ENCODE results near the gene COMTD1. TPM values are rescaled to one million over a fixed set of nuclear protein-coding genes. Genes with fewer than 3 reads are reported as not detected.
A peak's percentile ranks its signal among the peaks of the same experiment; 100 is the strongest.

The COMTD1 gene
- 4.2 TPM for total RNA-seq

- Histone ChIP-seq H3K9ac (ENCODE audit: low read depth in 1 of 3, low read length in 3 of 3) (peak within 1 kb of the TSS; percentile 74 to 88 (median 82)), H3K9me3 (ENCODE audit: control insufficient read depth in 3 of 3, low read length in 3 of 3) (no peaks in the 10 kb centered on the region), H3K36me3 (ENCODE audit: control insufficient read depth in 3 of 3, insufficient read depth in 3 of 3, low read length in 3 of 3) (peaks cover 11 to 16% (median 13%) of the 10 kb centered on the region in 3 donors), H3K27ac (ENCODE audit: low read depth, low read length) (peak within 1 kb of the TSS; percentile 66), H3K27me3 (ENCODE audit: control insufficient read depth in 3 of 3, insufficient read depth in 3 of 3, low read length in 3 of 3) (no peaks in the 10 kb centered on the region), H3K4me1 (ENCODE audit: control insufficient read depth in 3 of 3, insufficient read depth in 3 of 3, low read length in 3 of 3) (peaks cover 15 to 24% (median 21%) of the 10 kb centered on the region in 3 donors), H3K4me3 (ENCODE audit: low read length in 3 of 3) (peak within 1 kb of the TSS; percentile 77 to 82 (median 81))
Observed at GRCh38 chr10:75235375-75236177, at the start of gene COMTD1. TSS of gene COMTD1 (minus strand) at chr10:75235957. CDS start at chr10:75235928, 29 bp downstream.

DNA sequence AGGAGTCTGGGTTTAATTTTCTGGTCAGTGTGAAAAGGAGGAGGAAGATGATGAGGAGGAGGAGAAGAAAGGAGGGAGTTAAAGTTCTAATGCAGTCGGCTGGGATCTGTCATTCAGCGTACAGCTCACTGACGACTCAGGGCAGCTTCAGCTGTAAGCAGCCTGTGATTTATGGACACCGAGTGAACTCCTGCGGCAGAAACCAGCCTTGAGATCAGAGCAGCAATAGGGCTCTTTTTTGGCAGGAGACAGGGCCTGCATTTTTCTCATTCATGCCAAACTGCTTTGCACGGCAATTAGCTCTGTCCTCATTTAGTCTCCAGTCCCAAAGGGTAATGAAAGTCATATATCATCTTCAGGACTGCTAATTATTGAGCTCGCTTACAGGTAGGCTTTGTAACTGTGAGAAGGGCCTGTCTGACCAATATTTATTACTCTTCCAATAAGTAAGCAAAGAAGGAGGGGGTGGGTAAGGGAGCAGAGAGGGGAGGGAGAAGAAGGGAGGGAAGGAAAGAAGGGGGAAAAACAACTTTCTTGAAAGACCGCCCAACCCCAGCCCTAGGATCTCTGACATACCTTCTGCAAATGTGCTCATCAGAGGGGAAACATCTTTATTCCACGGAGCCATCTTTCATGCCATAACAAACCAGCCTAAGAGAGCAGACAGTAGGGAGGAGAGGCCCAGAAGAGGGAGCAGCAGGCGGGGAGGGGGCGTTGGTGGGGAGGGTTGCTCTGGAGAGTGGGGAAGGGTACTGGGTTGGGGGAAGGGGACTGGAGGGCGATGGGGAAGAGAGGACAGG lies 48.1 kb upstream of the COMTD1 start:
- Histone ChIP-seq H3K27me3 (ENCODE audit: control insufficient read depth in 3 of 3, insufficient read depth in 3 of 3, low read length in 3 of 3) (peaks cover 0 to 3% (median 3%) of the 10 kb centered on the region in 3 donors), H3K9ac (ENCODE audit: low read depth in 1 of 3, low read length in 3 of 3) (peak overlapping the region in 2 of 3 donors; percentile 45), H3K27ac (ENCODE audit: low read depth, low read length) (peak overlapping the region; percentile 7), H3K4me1 (ENCODE audit: control insufficient read depth in 3 of 3, insufficient read depth in 3 of 3, low read length in 3 of 3) (peaks cover 0 to 10% (median 8%) of the 10 kb centered on the region in 3 donors), H3K36me3 (ENCODE audit: control insufficient read depth in 3 of 3, insufficient read depth in 3 of 3, low read length in 3 of 3) (no peaks in the 10 kb centered on the region), H3K4me3 (ENCODE audit: low read length in 3 of 3) (peak overlapping the region in 2 of 3 donors; percentile 14 to 33), H3K9me3 (ENCODE audit: control insufficient read depth in 3 of 3, low read length in 3 of 3) (no peaks in the 10 kb centered on the region)

GRCh38 chr10:75283078-75283670 lies 47.4 kb upstream of the COMTD1 start:
- H3K9me3 ChIP-seq (ENCODE audit: control insufficient read depth in 3 of 3, low read length in 3 of 3): no peaks in the 10 kb centered on the region
- peak overlapping the region in 2 of 3 donors; percentile 45 for H3K9ac ChIP-seq (ENCODE audit: low read depth in 1 of 3, low read length in 3 of 3)
- H3K36me3 ChIP-seq (ENCODE audit: control insufficient read depth in 3 of 3, insufficient read depth in 3 of 3, low read length in 3 of 3): no peaks in the 10 kb centered on the region
- no peak overlapping the region for H3K27ac ChIP-seq (ENCODE audit: low read depth, low read length)
- peak overlapping the region; percentile 14 to 41 (median 33) for H3K4me3 ChIP-seq (ENCODE audit: low read length in 3 of 3)
- H3K4me1 ChIP-seq (ENCODE audit: control insufficient read depth in 3 of 3, insufficient read depth in 3 of 3, low read length in 3 of 3): peaks cover 0 to 10% (median 8%) of the 10 kb centered on the region in 3 donors
- peaks cover 0 to 3% (median 3%) of the 10 kb centered on the region in 3 donors for H3K27me3 ChIP-seq (ENCODE audit: control insufficient read depth in 3 of 3, insufficient read depth in 3 of 3, low read length in 3 of 3)

DNA sequence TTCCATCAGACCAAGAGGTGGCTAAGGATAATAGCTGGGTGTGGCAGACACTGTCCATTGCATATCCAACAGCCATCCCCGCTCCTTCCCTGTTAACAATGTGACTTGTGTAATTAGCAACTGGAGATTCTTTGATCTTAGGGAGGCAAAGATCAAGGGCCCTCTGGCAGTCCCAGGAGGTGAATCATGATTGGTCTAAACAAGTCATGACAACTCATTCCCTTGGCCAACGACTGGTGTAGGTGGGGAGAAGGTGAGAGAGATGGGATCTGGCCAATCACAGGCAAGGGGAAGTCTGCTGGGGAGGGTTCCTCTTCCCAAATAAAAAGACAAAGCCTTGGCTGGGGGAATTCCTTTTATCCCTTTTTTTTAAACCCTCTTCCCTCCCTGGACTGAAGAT lies 46.2 kb upstream of the COMTD1 start:
- H3K36me3 ChIP-seq (ENCODE audit: control insufficient read depth in 3 of 3, insufficient read depth in 3 of 3, low read length in 3 of 3): no peaks in the 10 kb centered on the region
- peaks cover 0 to 10% (median 8%) of the 10 kb centered on the region in 3 donors for H3K4me1 ChIP-seq (ENCODE audit: control insufficient read depth in 3 of 3, insufficient read depth in 3 of 3, low read length in 3 of 3)
- peaks cover 0 to 3% (median 3%) of the 10 kb centered on the region in 3 donors for H3K27me3 ChIP-seq (ENCODE audit: control insufficient read depth in 3 of 3, insufficient read depth in 3 of 3, low read length in 3 of 3)
- no peak overlapping the region for H3K27ac ChIP-seq (ENCODE audit: low read depth, low read length)
- H3K9ac ChIP-seq (ENCODE audit: low read depth in 1 of 3, low read length in 3 of 3): no peak overlapping the region
- H3K4me3 ChIP-seq (ENCODE audit: low read length in 3 of 3): no peak overlapping the region
- H3K9me3 ChIP-seq (ENCODE audit: control insufficient read depth in 3 of 3, low read length in 3 of 3): no peaks in the 10 kb centered on the region

DNA sequence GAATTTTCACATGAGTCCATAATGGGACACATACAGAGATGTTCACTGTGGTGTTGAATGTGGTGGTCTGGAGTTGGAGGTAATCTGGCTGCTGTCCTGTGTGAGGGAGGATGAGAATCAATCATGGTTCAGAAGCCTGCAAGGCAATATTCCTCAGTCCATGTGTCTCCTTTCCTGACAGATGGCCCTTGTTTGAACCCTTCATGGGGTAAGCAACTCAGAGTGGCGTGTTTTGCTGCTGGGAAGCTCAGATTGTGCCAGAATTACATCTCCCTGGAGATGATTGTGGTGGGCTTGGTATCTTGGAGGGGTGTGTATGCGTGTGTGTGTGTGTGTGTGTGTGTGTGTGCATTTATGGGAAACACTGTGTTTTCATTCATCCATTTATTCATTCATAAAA lies 44.5 kb upstream of the COMTD1 start:
- Histone ChIP-seq H3K27me3 (ENCODE audit: control insufficient read depth in 3 of 3, insufficient read depth in 3 of 3, low read length in 3 of 3) (peaks cover 0 to 3% (median 3%) of the 10 kb centered on the region in 3 donors), H3K9ac (ENCODE audit: low read depth in 1 of 3, low read length in 3 of 3) (no peak overlapping the region), H3K4me3 (ENCODE audit: low read length in 3 of 3) (no peak overlapping the region), H3K36me3 (ENCODE audit: control insufficient read depth in 3 of 3, insufficient read depth in 3 of 3, low read length in 3 of 3) (no peaks in the 10 kb centered on the region), H3K9me3 (ENCODE audit: control insufficient read depth in 3 of 3, low read length in 3 of 3) (no peaks in the 10 kb centered on the region), H3K27ac (ENCODE audit: low read depth, low read length) (no peak overlapping the region), H3K4me1 (ENCODE audit: control insufficient read depth in 3 of 3, insufficient read depth in 3 of 3, low read length in 3 of 3) (peaks cover 5 to 10% (median 8%) of the 10 kb centered on the region in 3 donors)

DNA sequence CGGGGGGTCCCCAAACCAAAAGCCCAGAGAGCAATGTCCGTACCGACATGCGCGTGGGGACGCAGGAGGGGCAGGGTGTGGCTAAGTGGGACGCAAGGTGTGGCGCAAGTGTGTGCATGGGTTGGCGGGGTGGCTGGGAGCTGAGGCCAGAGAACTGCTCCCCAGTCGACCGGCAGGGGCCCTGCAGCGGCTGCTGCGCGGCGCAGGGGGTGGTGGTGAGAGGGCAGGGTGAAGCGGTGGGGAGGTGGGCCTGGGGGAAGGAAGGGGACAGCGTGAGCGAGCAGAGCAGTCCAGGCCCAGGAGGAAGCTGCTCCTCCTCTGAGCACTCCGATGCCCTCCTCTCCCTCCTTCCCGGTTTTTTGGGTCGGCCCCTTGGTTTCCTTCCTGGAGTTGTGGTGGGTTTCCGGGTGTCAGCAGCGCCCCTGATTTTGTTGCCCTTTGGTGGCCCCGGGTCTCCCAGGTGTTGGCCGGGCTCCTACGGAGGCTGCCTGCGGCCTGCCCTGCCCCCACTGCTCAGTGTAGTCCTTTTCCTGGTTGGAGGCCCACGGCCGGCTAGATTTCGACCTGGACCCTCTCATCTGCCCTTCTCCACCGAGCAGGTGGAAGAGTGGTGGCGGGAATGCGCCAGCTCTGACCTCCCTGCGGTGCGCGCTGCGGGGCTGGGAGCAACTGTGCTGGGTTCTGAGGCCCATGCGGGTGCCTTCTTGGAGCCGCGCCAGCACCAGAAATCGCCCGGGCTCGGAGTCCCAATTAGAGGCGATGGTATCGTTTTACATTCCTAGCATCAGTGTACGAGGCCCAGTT lies 40.5 kb upstream of the COMTD1 start:
- no peak overlapping the region for H3K4me3 ChIP-seq (ENCODE audit: low read length in 3 of 3)
- no peaks in the 10 kb centered on the region for H3K9me3 ChIP-seq (ENCODE audit: control insufficient read depth in 3 of 3, low read length in 3 of 3)
- H3K4me1 ChIP-seq (ENCODE audit: control insufficient read depth in 3 of 3, insufficient read depth in 3 of 3, low read length in 3 of 3): peaks cover 0 to 5% (median 0%) of the 10 kb centered on the region in 3 donors
- H3K27me3 ChIP-seq (ENCODE audit: control insufficient read depth in 3 of 3, insufficient read depth in 3 of 3, low read length in 3 of 3): peaks cover 0 to 3% (median 0%) of the 10 kb centered on the region in 3 donors
- no peak overlapping the region for H3K27ac ChIP-seq (ENCODE audit: low read depth, low read length)
- no peak overlapping the region for H3K9ac ChIP-seq (ENCODE audit: low read depth in 1 of 3, low read length in 3 of 3)
- H3K36me3 ChIP-seq (ENCODE audit: control insufficient read depth in 3 of 3, insufficient read depth in 3 of 3, low read length in 3 of 3): no peaks in the 10 kb centered on the region

DNA sequence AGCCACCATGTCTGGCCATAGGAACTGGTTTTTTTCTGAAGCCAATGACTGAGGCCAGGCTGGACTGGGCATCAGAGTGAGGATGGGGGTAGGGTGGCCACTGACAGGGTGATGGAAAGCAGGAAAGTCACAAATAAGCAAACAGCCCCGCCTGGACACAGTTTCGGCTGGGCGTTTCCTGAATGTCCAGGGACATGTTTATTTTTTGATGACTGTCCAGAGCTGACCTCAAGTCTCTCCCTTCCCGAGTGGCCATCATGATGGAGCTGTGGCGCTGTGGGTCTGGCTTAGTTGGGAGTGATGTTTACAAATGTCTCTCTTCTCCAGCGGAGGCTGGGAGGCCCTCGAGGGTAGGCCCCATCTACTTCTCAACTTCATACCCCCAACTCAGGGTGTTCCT lies 37.1 kb upstream of the COMTD1 start:
- H3K4me3 ChIP-seq (ENCODE audit: low read length in 3 of 3): no peak overlapping the region
- peaks cover 0 to 5% (median 0%) of the 10 kb centered on the region in 3 donors for H3K4me1 ChIP-seq (ENCODE audit: control insufficient read depth in 3 of 3, insufficient read depth in 3 of 3, low read length in 3 of 3)
- H3K9ac ChIP-seq (ENCODE audit: low read depth in 1 of 3, low read length in 3 of 3): no peak overlapping the region
- no peaks in the 10 kb centered on the region for H3K36me3 ChIP-seq (ENCODE audit: control insufficient read depth in 3 of 3, insufficient read depth in 3 of 3, low read length in 3 of 3)
- H3K27ac ChIP-seq (ENCODE audit: low read depth, low read length): no peak overlapping the region
- H3K9me3 ChIP-seq (ENCODE audit: control insufficient read depth in 3 of 3, low read length in 3 of 3): no peaks in the 10 kb centered on the region
- no peaks in the 10 kb centered on the region for H3K27me3 ChIP-seq (ENCODE audit: control insufficient read depth in 3 of 3, insufficient read depth in 3 of 3, low read length in 3 of 3)

GRCh38 chr10:75272094-75272493 lies 36.3 kb upstream of the COMTD1 start:
- H3K4me3 ChIP-seq (ENCODE audit: low read length in 3 of 3): no peak overlapping the region
- no peaks in the 10 kb centered on the region for H3K36me3 ChIP-seq (ENCODE audit: control insufficient read depth in 3 of 3, insufficient read depth in 3 of 3, low read length in 3 of 3)
- no peak overlapping the region for H3K27ac ChIP-seq (ENCODE audit: low read depth, low read length)
- H3K4me1 ChIP-seq (ENCODE audit: control insufficient read depth in 3 of 3, insufficient read depth in 3 of 3, low read length in 3 of 3): peaks cover 0 to 5% (median 0%) of the 10 kb centered on the region in 3 donors
- no peaks in the 10 kb centered on the region for H3K27me3 ChIP-seq (ENCODE audit: control insufficient read depth in 3 of 3, insufficient read depth in 3 of 3, low read length in 3 of 3)
- no peaks in the 10 kb centered on the region for H3K9me3 ChIP-seq (ENCODE audit: control insufficient read depth in 3 of 3, low read length in 3 of 3)
- H3K9ac ChIP-seq (ENCODE audit: low read depth in 1 of 3, low read length in 3 of 3): no peak overlapping the region

- no peak overlapping the region for H3K4me3 ChIP-seq (ENCODE audit: low read length in 3 of 3)
Observed at GRCh38 chr10:75269605-75270004, 33.8 kb upstream of the COMTD1 start.

More at GRCh38 chr10:75269605-75270004, 33.8 kb upstream of the COMTD1 start:
- Histone ChIP-seq H3K27me3 (ENCODE audit: control insufficient read depth in 3 of 3, insufficient read depth in 3 of 3, low read length in 3 of 3) (no peaks in the 10 kb centered on the region), H3K4me1 (ENCODE audit: control insufficient read depth in 3 of 3, insufficient read depth in 3 of 3, low read length in 3 of 3) (no peaks in the 10 kb centered on the region), H3K27ac (ENCODE audit: low read depth, low read length) (no peak overlapping the region), H3K36me3 (ENCODE audit: control insufficient read depth in 3 of 3, insufficient read depth in 3 of 3, low read length in 3 of 3) (no peaks in the 10 kb centered on the region), H3K9ac (ENCODE audit: low read depth in 1 of 3, low read length in 3 of 3) (no peak overlapping the region), H3K9me3 (ENCODE audit: control insufficient read depth in 3 of 3, low read length in 3 of 3) (no peaks in the 10 kb centered on the region)
